ENCODE results near the gene ZNF514. TPM values are rescaled to one million over a fixed set of nuclear protein-coding genes. Genes with fewer than 3 reads are reported as not detected.

The ZNF514 gene
- total RNA-seq, 1 experiment from 2014 or later = 20.5 TPM

GRCh38 chr2:95207111-95207961, 47.7 kb upstream of the ZNF514 start, which contains the start of gene ZNF892:
Gene ZNF892 (plus strand): TSS chr2:95207521. CDS start chr2:95207816, 295 bp downstream.
- intact Hi-C loops (cut with micrococcal nuclease; ENCODE audit: unreplicated experiment) (no loop called here), in situ Hi-C loops (cut with HindIII; ENCODE audit: low pct_unique_long_range_greater_than_20kb, low sequenced_read_pairs) (no loop called here)
- no TSS peak for BruUV-seq (replicated peaks)
- ChIA-PET CTCF (no interaction called here), POLR2A (no interaction called here)
- TF ChIP-seq SIN3A (IDR thresholded peaks at IDR 0.05; ENCODE audit: borderline replicate concordance, insufficient read depth, low read depth, low read length) (peak; percentile 60; the same call in 1 of the 2 replicates), REST (IDR thresholded peaks at IDR 0.05; ENCODE audit: insufficient read depth in 1 of 2, low read depth in 2 of 2, low read length in 1 of 2) (0 out of 4 replicates have a peak, but pooled peaks of 1 of the 2 experiments have one; percentile 62), TCF7L2 (IDR thresholded peaks at IDR 0.05; ENCODE audit: low read depth, low read length) (peak; percentile 39; the same call in 1 of the 2 replicates), POLR2AphosphoS5 (IDR thresholded peaks at IDR 0.05; ENCODE audit: low read depth, low read length) (peak; percentile 66)
- TF ChIP-seq, protein P1, sequence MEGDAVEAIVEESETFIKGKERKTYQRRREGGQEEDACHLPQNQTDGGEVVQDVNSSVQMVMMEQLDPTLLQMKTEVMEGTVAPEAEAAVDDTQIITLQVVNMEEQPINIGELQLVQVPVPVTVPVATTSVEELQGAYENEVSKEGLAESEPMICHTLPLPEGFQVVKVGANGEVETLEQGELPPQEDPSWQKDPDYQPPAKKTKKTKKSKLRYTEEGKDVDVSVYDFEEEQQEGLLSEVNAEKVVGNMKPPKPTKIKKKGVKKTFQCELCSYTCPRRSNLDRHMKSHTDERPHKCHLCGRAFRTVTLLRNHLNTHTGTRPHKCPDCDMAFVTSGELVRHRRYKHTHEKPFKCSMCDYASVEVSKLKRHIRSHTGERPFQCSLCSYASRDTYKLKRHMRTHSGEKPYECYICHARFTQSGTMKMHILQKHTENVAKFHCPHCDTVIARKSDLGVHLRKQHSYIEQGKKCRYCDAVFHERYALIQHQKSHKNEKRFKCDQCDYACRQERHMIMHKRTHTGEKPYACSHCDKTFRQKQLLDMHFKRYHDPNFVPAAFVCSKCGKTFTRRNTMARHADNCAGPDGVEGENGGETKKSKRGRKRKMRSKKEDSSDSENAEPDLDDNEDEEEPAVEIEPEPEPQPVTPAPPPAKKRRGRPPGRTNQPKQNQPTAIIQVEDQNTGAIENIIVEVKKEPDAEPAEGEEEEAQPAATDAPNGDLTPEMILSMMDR (IDR thresholded peaks at IDR 0.05) = peak; percentile 85
- Histone ChIP-seq H3K27ac (ENCODE audit: low read length) (peak within 1 kb of the TSS; percentile 83), H3K36me3 (ENCODE audit: control insufficient read depth, insufficient read depth, low read length) (peaks cover 2% of the 10 kb centered on the region; the same call in 1 of the 2 replicates), H3K9me3 (ENCODE audit: control insufficient read depth, insufficient read depth, low read depth, low read length) (peaks cover 43% of the 10 kb centered on the region), H3K4me1 (ENCODE audit: control insufficient read depth, insufficient read depth, low read length) (peaks cover 4% of the 10 kb centered on the region; the same call in 1 of the 2 replicates), H3K27me3 (ENCODE audit: control insufficient read depth, insufficient read depth, low read length) (no peaks in the 10 kb centered on the region), H3K4me3 (ENCODE audit: low read depth in 2 of 2, low read length in 2 of 2) (peak within 1 kb of the TSS; percentile 61 to 71)
- peak; percentile 99 for ATAC-seq
- peak; percentile 61 for DNase-seq (ENCODE audit: low read depth, low spot score)

- DNase-seq (ENCODE audit: low read depth, low spot score) = no peak
- H3K4me3 ChIP-seq (ENCODE audit: low read depth in 2 of 2, low read length in 2 of 2) = peak overlapping the region; percentile 61 to 71
- peaks cover 31% of the 10 kb centered on the region for H3K9me3 ChIP-seq (ENCODE audit: control insufficient read depth, insufficient read depth, low read depth, low read length)
- TSS peak; percentile 94 for BruUV-seq (replicated peaks)
- ChIA-PET CTCF (no interaction called here), POLR2A (interaction anchor here (0.6 to 0.7 kb wide), 2 partner anchors 10 to 60 kb away, joined by 3 read pairs; no protein-coding TSS in a partner anchor)
- intact Hi-C loops (cut with micrococcal nuclease; ENCODE audit: unreplicated experiment) (no loop called here), in situ Hi-C loops (cut with HindIII; ENCODE audit: low pct_unique_long_range_greater_than_20kb, low sequenced_read_pairs) (no loop called here)
- peak overlapping the region; percentile 83 for H3K27ac ChIP-seq (ENCODE audit: low read length)
- TF ChIP-seq REST (IDR thresholded peaks at IDR 0.05; ENCODE audit: insufficient read depth in 1 of 2, low read depth in 2 of 2, low read length in 1 of 2) (no peak), TCF7L2 (IDR thresholded peaks at IDR 0.05; ENCODE audit: low read depth, low read length) (no peak), SIN3A (IDR thresholded peaks at IDR 0.05; ENCODE audit: borderline replicate concordance, insufficient read depth, low read depth, low read length) (no peak), POLR2AphosphoS5 (IDR thresholded peaks at IDR 0.05; ENCODE audit: low read depth, low read length) (no peak)
- TF ChIP-seq, protein P1 (IDR thresholded peaks at IDR 0.05) = no peak
- no peak for ATAC-seq
- peaks cover 4% of the 10 kb centered on the region; the same call in 1 of the 2 replicates for H3K4me1 ChIP-seq (ENCODE audit: control insufficient read depth, insufficient read depth, low read length)
- no peaks in the 10 kb centered on the region for H3K27me3 ChIP-seq (ENCODE audit: control insufficient read depth, insufficient read depth, low read length)
- 0 out of 2 replicates have a peak, but pooled peaks cover under 1% of the 10 kb centered on the region for H3K36me3 ChIP-seq (ENCODE audit: control insufficient read depth, insufficient read depth, low read length)
Measured at GRCh38 chr2:95206096-95206495, 46.4 kb upstream of the ZNF514 start.

Data from Panc1 (cell line).